ENCODE measurements around the gene TRIM32.

DNA sequence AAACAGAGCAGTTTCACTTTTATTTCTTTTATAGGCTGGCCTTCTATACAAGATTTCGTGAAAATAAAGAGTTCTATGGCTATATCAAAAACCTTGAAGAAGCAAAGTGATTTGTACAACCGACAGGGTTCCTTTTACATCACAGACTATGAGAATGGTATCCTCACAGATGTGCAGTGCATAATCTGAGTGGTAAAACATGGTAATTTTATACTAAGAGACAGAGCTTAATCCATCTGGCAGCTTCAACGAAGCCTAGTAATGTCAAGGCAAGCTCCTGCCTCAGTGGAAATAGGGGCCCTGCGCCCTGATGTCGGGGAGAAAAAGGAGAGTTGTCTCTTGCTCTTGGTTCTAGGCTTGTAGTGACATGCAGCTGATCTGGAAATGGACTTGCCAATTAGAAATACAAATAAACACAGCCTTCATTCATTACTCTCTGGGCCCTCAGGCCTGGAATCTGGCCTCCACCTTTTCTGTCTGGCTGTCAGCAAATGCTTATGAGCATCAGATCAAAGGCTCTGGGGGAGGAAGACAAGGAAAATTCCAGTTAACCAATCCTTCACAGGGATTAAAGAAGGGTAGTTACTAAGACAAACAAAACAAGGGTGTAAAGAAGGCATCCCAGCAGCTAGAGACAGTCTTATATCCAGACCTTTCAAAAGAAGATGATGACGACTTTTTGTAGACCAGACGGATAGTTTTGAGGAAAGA, 33.6 kb upstream of the TRIM32 start:
- TF ChIP-seq KAT2B (IDR thresholded peaks at IDR 0.05; ENCODE audit: borderline replicate concordance, low read depth, low read length): no peak
- TF ChIP-seq GFI1 (CRISPR knock-in tag; IDR thresholded peaks at IDR 0.05; ENCODE audit: borderline replicate concordance): no peak
- TF ChIP-seq DPF2 (CRISPR knock-in tag; IDR thresholded peaks at IDR 0.05; ENCODE audit: borderline replicate concordance, low read depth): no peak
- no peak for TF ChIP-seq ZNF558 (CRISPR knock-in tag; IDR thresholded peaks at IDR 0.05; ENCODE audit: borderline replicate concordance)
- TF ChIP-seq ADNP (CRISPR knock-in tag; IDR thresholded peaks at IDR 0.05): no peak
- no peak for TF ChIP-seq NFIC (IDR thresholded peaks at IDR 0.05; ENCODE audit: low read length)
- TF ChIP-seq SUZ12 (IDR thresholded peaks at IDR 0.05; ENCODE audit: low read depth, low read length): no peak
- TF ChIP-seq, protein P1, sequence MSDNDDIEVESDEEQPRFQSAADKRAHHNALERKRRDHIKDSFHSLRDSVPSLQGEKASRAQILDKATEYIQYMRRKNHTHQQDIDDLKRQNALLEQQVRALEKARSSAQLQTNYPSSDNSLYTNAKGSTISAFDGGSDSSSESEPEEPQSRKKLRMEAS (IDR thresholded peaks at IDR 0.05): no peak
- no peak for TF ChIP-seq KDM1A (CRISPR knock-in tag; IDR thresholded peaks at IDR 0.05)
- TF ChIP-seq, protein P2, sequence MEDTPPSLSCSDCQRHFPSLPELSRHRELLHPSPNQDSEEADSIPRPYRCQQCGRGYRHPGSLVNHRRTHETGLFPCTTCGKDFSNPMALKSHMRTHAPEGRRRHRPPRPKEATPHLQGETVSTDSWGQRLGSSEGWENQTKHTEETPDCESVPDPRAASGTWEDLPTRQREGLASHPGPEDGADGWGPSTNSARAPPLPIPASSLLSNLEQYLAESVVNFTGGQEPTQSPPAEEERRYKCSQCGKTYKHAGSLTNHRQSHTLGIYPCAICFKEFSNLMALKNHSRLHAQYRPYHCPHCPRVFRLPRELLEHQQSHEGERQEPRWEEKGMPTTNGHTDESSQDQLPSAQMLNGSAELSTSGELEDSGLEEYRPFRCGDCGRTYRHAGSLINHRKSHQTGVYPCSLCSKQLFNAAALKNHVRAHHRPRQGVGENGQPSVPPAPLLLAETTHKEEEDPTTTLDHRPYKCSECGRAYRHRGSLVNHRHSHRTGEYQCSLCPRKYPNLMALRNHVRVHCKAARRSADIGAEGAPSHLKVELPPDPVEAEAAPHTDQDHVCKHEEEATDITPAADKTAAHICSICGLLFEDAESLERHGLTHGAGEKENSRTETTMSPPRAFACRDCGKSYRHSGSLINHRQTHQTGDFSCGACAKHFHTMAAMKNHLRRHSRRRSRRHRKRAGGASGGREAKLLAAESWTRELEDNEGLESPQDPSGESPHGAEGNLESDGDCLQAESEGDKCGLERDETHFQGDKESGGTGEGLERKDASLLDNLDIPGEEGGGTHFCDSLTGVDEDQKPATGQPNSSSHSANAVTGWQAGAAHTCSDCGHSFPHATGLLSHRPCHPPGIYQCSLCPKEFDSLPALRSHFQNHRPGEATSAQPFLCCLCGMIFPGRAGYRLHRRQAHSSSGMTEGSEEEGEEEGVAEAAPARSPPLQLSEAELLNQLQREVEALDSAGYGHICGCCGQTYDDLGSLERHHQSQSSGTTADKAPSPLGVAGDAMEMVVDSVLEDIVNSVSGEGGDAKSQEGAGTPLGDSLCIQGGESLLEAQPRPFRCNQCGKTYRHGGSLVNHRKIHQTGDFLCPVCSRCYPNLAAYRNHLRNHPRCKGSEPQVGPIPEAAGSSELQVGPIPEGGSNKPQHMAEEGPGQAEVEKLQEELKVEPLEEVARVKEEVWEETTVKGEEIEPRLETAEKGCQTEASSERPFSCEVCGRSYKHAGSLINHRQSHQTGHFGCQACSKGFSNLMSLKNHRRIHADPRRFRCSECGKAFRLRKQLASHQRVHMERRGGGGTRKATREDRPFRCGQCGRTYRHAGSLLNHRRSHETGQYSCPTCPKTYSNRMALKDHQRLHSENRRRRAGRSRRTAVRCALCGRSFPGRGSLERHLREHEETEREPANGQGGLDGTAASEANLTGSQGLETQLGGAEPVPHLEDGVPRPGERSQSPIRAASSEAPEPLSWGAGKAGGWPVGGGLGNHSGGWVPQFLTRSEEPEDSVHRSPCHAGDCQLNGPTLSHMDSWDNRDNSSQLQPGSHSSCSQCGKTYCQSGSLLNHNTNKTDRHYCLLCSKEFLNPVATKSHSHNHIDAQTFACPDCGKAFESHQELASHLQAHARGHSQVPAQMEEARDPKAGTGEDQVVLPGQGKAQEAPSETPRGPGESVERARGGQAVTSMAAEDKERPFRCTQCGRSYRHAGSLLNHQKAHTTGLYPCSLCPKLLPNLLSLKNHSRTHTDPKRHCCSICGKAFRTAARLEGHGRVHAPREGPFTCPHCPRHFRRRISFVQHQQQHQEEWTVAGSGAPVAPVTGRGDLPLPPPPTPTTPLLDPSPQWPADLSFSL (CRISPR knock-in tag; IDR thresholded peaks at IDR 0.05): no peak
